ENCODE measurements around the gene SUCLG1.

DNA sequence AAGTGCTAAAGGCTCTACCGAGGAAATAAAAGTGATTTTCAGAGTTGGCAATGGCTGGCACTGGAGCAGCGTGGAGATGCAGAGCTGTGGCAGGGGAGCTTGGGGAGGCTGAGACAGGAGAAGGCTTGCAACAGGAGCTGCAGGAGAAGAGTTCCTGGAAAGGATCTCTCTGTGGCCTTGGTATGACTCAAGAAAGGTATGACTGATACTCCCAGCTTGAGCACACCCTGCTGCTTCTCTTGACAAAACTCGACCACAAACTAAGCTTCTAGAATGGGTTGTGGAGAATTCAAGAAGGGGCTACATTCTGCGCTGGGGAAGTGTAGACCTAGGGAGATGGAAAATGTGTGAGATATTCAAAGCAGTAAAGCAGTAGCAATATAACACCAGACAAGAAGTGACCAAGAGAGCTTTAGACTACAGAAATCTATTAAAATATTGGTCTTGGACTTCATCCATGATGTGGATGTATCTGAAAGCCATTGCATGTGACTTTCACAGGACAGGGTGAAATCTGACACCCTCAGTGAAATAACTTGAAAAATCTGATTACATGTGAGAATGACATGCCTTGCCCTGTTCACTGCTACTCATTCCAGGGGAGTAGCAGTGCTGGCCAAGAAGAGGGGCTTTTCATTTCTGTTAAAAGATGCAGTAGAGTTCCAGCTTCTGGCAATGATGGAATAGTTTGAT lies 41.5 kb downstream of the SUCLG1 start:
- no peak for TF ChIP-seq ZFX (IDR thresholded peaks at IDR 0.05; ENCODE audit: borderline replicate concordance)
- TF ChIP-seq, protein P1, sequence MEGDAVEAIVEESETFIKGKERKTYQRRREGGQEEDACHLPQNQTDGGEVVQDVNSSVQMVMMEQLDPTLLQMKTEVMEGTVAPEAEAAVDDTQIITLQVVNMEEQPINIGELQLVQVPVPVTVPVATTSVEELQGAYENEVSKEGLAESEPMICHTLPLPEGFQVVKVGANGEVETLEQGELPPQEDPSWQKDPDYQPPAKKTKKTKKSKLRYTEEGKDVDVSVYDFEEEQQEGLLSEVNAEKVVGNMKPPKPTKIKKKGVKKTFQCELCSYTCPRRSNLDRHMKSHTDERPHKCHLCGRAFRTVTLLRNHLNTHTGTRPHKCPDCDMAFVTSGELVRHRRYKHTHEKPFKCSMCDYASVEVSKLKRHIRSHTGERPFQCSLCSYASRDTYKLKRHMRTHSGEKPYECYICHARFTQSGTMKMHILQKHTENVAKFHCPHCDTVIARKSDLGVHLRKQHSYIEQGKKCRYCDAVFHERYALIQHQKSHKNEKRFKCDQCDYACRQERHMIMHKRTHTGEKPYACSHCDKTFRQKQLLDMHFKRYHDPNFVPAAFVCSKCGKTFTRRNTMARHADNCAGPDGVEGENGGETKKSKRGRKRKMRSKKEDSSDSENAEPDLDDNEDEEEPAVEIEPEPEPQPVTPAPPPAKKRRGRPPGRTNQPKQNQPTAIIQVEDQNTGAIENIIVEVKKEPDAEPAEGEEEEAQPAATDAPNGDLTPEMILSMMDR (IDR thresholded peaks at IDR 0.05) = no peak
